KMS-11 (cell line): Measurements from ENCODE around the gene TRABD2B.

Source experiments
- H2AFZ ChIP-seq: fragments of 200-600 bp; sonication (generic); 2 replicates; pipeline ENCODE4 v1.6.1; 2016; ENCODE audit warnings: antibody characterized with exemption, mixed run types, low read depth
- H3K27ac ChIP-seq: fragments of 200-600 bp; sonication (generic); 2 replicates; pipeline ENCODE4 v1.6.1; 2016; ENCODE audit warnings: mild to moderate bottlenecking, mixed run types
- H3K27me3 ChIP-seq: fragments of 200-600 bp; sonication (generic); 2 replicates; pipeline ENCODE4 v1.6.1; 2017; ENCODE audit warnings: mild to moderate bottlenecking, low read depth, mixed run types, moderate library complexity; ENCODE audit not compliant: insufficient read depth
- H3K36me3 ChIP-seq: fragments of 200-600 bp; sonication (generic); 2 replicates; pipeline ENCODE4 v1.6.1; 2017; ENCODE audit warnings: mild to moderate bottlenecking, mixed run types; ENCODE audit not compliant: insufficient read depth
- H3K4me1 ChIP-seq: fragments of 200-600 bp; sonication (generic); 2 replicates; pipeline ENCODE4 v1.6.1; 2016; ENCODE audit warnings: mild to moderate bottlenecking, low read depth, mixed run types; ENCODE audit not compliant: poor library complexity, severe bottlenecking
- H3K4me2 ChIP-seq: fragments of 200-600 bp; sonication (generic); 2 replicates; pipeline ENCODE4 v1.7.0; 2016; ENCODE audit warnings: mild to moderate bottlenecking, mixed run types
- H3K4me3 ChIP-seq: fragments of 200-600 bp; sonication (generic); IDR thresholded peaks from 2 replicates; pipeline ENCODE4 v1.6.1; 2017; ENCODE audit warnings: low read depth, low read length, mixed read lengths; ENCODE audit not compliant: insufficient read depth
- H3K79me2 ChIP-seq: fragments of 200-600 bp; sonication (generic); 2 replicates; pipeline ENCODE4 v1.6.1; 2016; ENCODE audit warnings: low read depth, mixed run types; ENCODE audit not compliant: insufficient read depth
- H3K9ac ChIP-seq: fragments of 200-600 bp; sonication (generic); 2 replicates; pipeline ENCODE4 v1.6.1; 2016; ENCODE audit warnings: mild to moderate bottlenecking, mixed run types
- H4K20me1 ChIP-seq: fragments of 200-600 bp; sonication (generic); 2 replicates; pipeline ENCODE4 v1.6.1; 2016; ENCODE audit warnings: mild to moderate bottlenecking, mixed run types; ENCODE audit not compliant: insufficient read depth
- TF ChIP-seq, protein P1 (sequence below): fragments of 200-600 bp; sonication (generic); conservative IDR thresholded peaks from 2 replicates; pipeline ENCODE4 v1.6.1; 2017; ENCODE audit warnings: low read depth, mild to moderate bottlenecking, antibody characterized with exemption, low read length, moderate library complexity, mixed read lengths

TRABD2B gene

DNA sequence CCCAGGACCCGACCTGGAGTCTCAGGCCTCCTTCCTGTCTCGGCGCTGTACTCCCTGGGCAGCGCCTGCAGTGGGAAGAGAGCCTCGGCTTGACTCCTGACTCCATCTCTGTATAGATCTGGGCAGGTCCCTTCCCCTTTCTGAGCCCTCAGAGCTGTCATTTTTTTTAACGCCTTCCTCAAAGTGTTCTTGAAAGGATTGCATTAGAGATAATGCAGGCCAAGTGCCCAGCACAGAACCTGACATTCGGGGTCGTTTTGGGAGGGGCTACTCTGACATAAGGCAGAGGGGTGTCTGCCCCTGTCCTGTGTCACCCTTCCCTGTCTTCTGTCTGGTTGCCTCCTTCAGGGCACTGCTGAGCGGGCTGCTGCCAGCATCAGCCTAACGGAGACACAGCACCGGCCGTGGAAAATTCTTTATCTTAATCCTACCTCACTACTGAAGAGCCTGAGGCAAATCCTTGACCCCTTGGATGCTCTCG lies 271.6 kb downstream of the TRABD2B start:
- Histone ChIP-seq H3K4me3 (no peak overlapping the region), H3K4me2 (no peak overlapping the region), H3K4me1 (no peaks in the 10 kb centered on the region), H4K20me1 (no peaks in the 10 kb centered on the region), H3K36me3 (no peaks in the 10 kb centered on the region), H3K27me3 (no peaks in the 10 kb centered on the region; the same call in 1 of the 2 replicates), H3K9ac (no peak overlapping the region), H2AFZ (no peak overlapping the region), H3K79me2 (no peaks in the 10 kb centered on the region), H3K27ac (no peak overlapping the region)
- TF ChIP-seq, protein P1, sequence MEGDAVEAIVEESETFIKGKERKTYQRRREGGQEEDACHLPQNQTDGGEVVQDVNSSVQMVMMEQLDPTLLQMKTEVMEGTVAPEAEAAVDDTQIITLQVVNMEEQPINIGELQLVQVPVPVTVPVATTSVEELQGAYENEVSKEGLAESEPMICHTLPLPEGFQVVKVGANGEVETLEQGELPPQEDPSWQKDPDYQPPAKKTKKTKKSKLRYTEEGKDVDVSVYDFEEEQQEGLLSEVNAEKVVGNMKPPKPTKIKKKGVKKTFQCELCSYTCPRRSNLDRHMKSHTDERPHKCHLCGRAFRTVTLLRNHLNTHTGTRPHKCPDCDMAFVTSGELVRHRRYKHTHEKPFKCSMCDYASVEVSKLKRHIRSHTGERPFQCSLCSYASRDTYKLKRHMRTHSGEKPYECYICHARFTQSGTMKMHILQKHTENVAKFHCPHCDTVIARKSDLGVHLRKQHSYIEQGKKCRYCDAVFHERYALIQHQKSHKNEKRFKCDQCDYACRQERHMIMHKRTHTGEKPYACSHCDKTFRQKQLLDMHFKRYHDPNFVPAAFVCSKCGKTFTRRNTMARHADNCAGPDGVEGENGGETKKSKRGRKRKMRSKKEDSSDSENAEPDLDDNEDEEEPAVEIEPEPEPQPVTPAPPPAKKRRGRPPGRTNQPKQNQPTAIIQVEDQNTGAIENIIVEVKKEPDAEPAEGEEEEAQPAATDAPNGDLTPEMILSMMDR = no peak

- no peaks in the 10 kb centered on the region for H3K36me3 ChIP-seq
- no peak overlapping the region for H3K27ac ChIP-seq
- H3K4me2 ChIP-seq = no peak overlapping the region
- TF ChIP-seq, protein P1 = no peak
- no peaks in the 10 kb centered on the region for H4K20me1 ChIP-seq
- H3K4me1 ChIP-seq = no peaks in the 10 kb centered on the region
- H3K27me3 ChIP-seq = no peaks in the 10 kb centered on the region; the same call in 1 of the 2 replicates
- H3K79me2 ChIP-seq = no peaks in the 10 kb centered on the region
- H3K4me3 ChIP-seq = no peak overlapping the region
- H3K9ac ChIP-seq = no peak overlapping the region
- H2AFZ ChIP-seq = no peak overlapping the region
Observed at GRCh38 chr1:47725000-47725473, 272.1 kb downstream of the TRABD2B start.

DNA sequence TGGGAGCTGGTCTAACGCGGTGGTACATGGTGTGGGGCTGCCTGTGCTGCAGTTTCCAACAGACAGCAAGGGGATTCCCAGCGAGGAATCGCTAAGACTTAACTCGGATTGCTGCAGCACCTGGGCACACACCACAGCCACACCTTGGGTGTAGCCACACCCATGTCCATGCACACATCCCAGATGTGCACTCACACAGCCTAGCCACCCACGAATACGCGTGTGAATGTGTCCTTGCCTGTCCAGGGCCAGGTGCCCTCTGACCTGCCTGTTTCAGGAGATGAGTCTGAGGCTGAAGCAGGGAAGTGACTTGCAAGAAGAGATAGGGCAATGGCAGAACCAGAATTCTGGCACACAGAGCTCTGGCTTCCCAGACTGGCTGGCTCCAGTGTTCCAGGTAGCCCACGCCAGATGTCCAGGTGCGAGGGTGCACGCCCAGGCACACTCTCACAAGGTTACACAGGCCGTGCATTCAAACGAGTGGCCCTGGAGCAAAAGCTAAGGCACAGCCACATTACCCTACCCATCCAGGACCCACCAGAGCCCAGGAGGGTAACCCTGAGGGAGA lies 272.7 kb downstream of the TRABD2B start:
- H4K20me1 ChIP-seq = no peaks in the 10 kb centered on the region
- no peak overlapping the region for H3K9ac ChIP-seq
- H3K27ac ChIP-seq = no peak overlapping the region
- H3K4me3 ChIP-seq = no peak overlapping the region
- H3K4me1 ChIP-seq = no peaks in the 10 kb centered on the region
- no peak overlapping the region for H2AFZ ChIP-seq
- H3K36me3 ChIP-seq = no peaks in the 10 kb centered on the region
- TF ChIP-seq, protein P1 = no peak
- H3K79me2 ChIP-seq = no peaks in the 10 kb centered on the region
- H3K27me3 ChIP-seq = no peaks in the 10 kb centered on the region; the same call in 1 of the 2 replicates
- no peak overlapping the region for H3K4me2 ChIP-seq

DNA sequence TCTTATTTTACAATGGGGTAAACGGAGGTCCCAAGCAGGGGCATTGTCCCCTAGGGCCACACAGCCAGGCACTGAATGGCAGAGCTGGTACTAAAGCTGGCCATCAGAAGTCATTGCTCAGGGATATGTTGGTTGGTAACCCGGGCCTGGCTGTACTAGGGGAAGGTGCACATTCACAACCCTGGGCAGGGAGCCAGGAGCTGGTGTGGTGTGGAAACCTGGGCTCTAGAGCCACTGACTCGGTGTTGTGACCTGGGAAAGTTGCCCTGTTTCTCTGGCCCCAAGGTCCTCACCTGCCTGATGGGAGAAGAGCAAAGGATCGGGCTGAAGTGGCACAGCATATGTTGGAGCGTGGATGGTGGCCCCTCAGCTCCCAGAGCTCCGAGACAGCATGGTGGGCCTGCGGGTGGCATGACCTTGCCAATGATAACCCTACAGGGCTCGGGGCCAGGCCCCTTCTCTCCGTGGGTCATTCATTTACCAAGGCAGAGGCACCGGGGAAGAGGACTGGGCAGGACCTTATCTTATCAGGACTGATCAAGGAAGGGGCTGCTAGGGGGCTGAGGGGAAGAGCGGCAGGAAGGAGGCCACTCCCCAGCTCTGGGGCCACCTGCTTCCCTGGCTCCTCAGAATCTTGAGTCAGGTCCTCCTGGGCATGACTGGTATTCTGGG lies 274.1 kb downstream of the TRABD2B start:
- no peaks in the 10 kb centered on the region for H3K79me2 ChIP-seq
- H3K27ac ChIP-seq = no peak overlapping the region
- H4K20me1 ChIP-seq = no peaks in the 10 kb centered on the region
- TF ChIP-seq, protein P1 = no peak
- no peak overlapping the region for H3K4me2 ChIP-seq
- H3K9ac ChIP-seq = no peak overlapping the region
- no peaks in the 10 kb centered on the region; the same call in 1 of the 2 replicates for H3K27me3 ChIP-seq
- H3K36me3 ChIP-seq = no peaks in the 10 kb centered on the region
- H2AFZ ChIP-seq = no peak overlapping the region
- H3K4me3 ChIP-seq = no peak overlapping the region
- H3K4me1 ChIP-seq = no peaks in the 10 kb centered on the region
